Epithelial cell of esophagus (primary cell): ENCODE measurements around the gene FMNL1.

ENCODE experiments used
- DNase-seq: peaks from one replicate; pipeline ENCODE4 v3.0.0; 2010; ENCODE audit warnings: low read depth
- H3K4me3 ChIP-seq: 2 replicates; pipeline ENCODE4 v1.5.1; 2011; ENCODE audit warnings: mild to moderate bottlenecking, low read length, control low read depth
- TF ChIP-seq, protein P1 (sequence below): IDR thresholded peaks from 2 replicates; pipeline ENCODE4 v1.5.1; 2011; ENCODE audit warnings: low read depth, mild to moderate bottlenecking, low read length, control low read depth, inconsistent platforms; ENCODE audit not compliant: insufficient read depth; ENCODE audit errors: missing control alignments

Gene FMNL1

DNA sequence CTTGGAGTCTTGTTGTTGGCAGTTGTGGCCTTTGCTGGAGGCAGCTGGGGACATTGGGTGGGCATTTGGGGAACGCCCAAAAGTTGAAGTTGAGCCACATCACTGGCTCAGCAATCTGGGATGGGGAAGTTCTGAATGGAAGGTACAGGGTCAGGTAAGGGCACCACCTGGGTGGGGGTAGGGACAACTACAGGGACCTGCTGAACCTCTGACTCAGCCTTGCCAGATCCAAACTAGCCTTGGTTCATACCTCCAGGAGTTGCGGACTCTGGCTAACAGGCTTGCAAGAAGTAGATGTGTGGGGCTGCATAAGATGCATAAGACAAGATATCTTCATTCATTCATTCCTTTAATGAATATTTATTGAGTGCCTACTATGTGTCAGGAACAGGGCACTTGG is 16.0 kb downstream of the FMNL1 start:
- H3K4me3 ChIP-seq, result no peak overlapping the region
- DNase-seq, result no peak
- TF ChIP-seq, protein P1, sequence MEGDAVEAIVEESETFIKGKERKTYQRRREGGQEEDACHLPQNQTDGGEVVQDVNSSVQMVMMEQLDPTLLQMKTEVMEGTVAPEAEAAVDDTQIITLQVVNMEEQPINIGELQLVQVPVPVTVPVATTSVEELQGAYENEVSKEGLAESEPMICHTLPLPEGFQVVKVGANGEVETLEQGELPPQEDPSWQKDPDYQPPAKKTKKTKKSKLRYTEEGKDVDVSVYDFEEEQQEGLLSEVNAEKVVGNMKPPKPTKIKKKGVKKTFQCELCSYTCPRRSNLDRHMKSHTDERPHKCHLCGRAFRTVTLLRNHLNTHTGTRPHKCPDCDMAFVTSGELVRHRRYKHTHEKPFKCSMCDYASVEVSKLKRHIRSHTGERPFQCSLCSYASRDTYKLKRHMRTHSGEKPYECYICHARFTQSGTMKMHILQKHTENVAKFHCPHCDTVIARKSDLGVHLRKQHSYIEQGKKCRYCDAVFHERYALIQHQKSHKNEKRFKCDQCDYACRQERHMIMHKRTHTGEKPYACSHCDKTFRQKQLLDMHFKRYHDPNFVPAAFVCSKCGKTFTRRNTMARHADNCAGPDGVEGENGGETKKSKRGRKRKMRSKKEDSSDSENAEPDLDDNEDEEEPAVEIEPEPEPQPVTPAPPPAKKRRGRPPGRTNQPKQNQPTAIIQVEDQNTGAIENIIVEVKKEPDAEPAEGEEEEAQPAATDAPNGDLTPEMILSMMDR, result no peak

DNA sequence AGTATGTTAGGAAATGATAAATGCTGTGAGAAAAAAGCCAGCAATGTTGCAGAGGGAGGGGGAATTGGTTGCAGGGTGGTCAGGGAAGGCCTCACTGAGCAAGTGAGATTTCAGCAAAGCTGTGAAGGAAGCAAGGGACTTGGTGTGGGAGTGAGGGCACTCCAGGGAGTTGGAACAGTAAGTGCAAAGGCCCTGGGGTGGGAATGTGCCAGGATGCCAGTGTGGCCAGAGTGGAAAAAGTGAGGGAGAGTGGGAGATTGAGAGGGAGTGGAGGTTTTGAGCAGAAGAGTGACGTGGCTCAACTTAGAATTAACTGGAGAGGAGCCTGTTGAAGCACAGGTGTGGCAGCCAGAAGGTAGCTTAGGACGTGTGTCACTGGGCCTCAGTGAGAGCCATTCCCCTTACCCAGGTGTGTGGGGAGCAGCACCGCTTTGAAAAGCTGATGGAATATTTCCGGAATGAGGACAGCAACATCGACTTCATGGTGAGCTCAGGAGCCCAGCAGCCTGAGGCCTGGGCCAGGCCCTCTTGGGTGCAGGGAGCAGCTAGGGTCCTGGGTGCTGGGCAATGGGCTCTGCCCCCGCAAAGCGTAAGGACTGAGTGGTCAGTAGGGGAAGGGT is 16.6 kb downstream of the FMNL1 start:
- DNase-seq, result no peak
- TF ChIP-seq, protein P1, result no peak
- H3K4me3 ChIP-seq, result no peak overlapping the region

DNA sequence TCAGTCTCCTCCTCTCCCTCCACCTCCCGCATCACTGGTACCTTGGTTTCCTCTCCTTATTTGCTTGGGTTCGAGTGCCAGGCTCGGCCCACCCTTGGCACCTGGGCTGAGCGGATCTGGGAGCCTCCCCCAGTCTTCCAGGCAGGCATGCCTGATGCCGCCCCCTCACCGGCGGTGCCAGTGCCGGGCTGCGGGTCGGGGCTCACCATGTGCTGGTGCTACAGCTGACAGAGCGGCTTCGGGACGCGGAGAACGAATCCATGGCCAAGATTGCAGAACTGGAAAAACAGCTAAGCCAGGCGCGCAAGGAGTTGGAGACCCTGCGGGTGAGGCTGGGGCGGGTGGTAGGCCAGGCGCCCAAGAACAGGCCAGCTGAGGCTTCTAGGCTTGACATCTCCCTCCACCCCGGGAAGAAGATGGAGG is 19.2 kb downstream of the FMNL1 start:
- H3K4me3 ChIP-seq, result peak overlapping the region; percentile 45
- TF ChIP-seq, protein P1, result no peak

DNA sequence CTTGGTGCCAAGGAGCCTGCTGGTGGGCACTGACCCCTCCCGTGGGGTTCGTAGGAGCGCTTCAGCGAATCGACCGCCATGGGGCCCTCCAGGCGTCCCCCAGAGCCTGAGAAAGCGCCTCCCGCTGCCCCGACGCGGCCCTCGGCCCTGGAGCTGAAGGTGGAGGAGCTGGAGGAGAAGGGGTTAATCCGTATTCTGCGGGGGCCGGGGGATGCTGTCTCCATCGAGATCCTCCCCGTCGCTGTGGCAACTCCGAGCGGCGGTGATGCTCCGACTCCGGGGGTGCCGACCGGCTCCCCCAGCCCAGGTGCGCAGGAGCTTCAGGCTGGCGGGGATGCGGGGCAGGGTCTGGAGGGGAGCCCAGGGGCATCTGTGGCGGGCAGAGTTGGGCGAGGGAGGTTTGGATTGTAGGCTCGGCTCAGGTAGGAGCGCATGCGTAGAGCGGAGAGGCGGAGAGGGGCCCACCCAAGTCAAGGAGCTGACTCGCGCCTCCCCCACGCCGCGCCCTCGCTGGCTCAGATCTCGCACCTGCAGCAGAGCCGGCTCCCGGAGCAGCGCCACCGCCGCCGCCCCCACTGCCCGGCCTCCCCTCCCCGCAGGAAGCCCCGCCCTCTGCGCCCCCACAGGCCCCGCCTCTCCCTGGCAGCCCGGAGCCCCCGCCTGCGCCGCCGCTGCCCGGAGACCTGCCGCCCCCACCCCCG is 19.8 kb downstream of the FMNL1 start:
- H3K4me3 ChIP-seq, result peak overlapping the region; percentile 45
- TF ChIP-seq, protein P1, result no peak
- DNase-seq, result peak; percentile 46

More for the DNA sequence above, 19.2 kb downstream of the FMNL1 start:
- DNase-seq, result peak; percentile 27

DNA sequence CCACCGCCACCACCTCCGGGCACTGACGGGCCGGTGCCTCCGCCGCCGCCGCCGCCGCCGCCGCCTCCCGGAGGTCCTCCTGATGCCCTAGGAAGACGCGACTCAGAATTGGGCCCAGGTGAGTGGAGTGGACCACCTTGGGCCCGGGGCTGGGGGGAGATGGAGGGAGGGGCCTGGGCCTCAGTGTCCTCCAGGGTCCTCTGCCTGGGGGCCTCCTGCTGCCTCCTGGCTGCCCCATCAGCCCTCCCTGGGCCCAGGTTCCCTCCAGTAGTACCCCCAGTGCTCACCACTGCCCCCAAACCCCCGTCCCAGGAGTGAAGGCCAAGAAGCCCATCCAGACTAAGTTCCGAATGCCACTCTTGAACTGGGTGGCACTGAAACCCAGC is 20.3 kb downstream of the FMNL1 start:
- TF ChIP-seq, protein P1, result no peak
- H3K4me3 ChIP-seq, result no peak overlapping the region
- DNase-seq, result no peak

DNA sequence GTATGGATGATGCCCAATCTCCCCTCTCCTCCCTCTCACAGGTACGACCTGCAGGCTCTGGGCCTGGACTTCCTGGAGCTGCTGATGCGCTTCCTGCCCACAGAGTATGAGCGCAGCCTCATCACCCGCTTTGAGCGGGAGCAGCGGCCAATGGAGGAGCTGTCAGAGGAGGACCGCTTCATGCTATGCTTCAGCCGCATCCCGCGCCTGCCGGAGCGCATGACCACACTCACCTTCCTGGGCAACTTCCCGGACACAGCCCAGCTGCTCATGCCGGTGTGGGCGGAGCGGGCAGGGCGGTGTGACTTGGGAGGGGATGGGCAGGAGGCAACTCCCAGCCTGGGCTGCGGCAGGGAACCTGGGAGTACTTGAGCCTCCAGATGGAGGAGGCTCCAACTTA is 22.1 kb downstream of the FMNL1 start:
- DNase-seq, result no peak
- TF ChIP-seq, protein P1, result no peak
- no peak overlapping the region for H3K4me3 ChIP-seq
